K562 (cell line): ENCODE data around the gene CBFA2T3.

ENCODE experiments used
- ADNP ChIP-seq: fragments of 200-800 bp; sonication (Bioruptor generic); IDR thresholded peaks from 2 replicates; pipeline ENCODE4 v1.6.1; 2016; ENCODE audit warnings: missing genetic modification characterization, missing compliant biosample characterization
- CBFB ChIP-seq: sonication (generic); formaldehyde crosslinking; IDR thresholded peaks from 2 replicates; pipeline ENCODE4 v1.4.0; 2020; ENCODE audit warnings: mild to moderate bottlenecking, missing genetic modification reagents
- EP300 ChIP-seq: IDR thresholded peaks from 2 replicates; pipeline ENCODE4 v1.6.1; 2012; ENCODE audit warnings: low read length, improper control_type of control experiment
- HNRNPK ChIP-seq: fragments of 200-400 bp; formaldehyde crosslinking; IDR thresholded peaks from one replicate; pipeline ENCODE4 v1.6.1; 2018; ENCODE audit warnings: mild to moderate bottlenecking, low read depth, low read length; ENCODE audit not compliant: poor library complexity, severe bottlenecking
- KLF6 ChIP-seq: fragments of 250-450 bp; sonication (Bioruptor Pico); IDR thresholded peaks from 2 replicates; pipeline ENCODE4 v1.4.0; 2020; ENCODE audit warnings: mild to moderate bottlenecking, moderate library complexity, borderline replicate concordance
- POLR2AphosphoS5 ChIP-seq: IDR thresholded peaks from 2 replicates; pipeline ENCODE4 v1.6.1; 2011; ENCODE audit warnings: mild to moderate bottlenecking, low read depth, low read length, moderate library complexity; ENCODE audit not compliant: control insufficient read depth, insufficient read depth
- TEAD4 ChIP-seq, 2 experiments: sonication (generic) in 1 of 2; formaldehyde crosslinking in 1 of 2; IDR thresholded peaks; 2 replicates each; pipeline versions ENCODE4 v1.6.1 to v1.8.0; 2012 to 2022; ENCODE audit warnings: borderline replicate concordance in 1 of 2, inconsistent platforms in 1 of 2, low read length in 1 of 2, mild to moderate bottlenecking in 1 of 2, missing genetic modification reagents in 1 of 2
- TF ChIP-seq, protein P1 (sequence below): sonication (generic); formaldehyde crosslinking; IDR thresholded peaks from 2 replicates; pipeline ENCODE4 v1.8.1; 2022; ENCODE audit warnings: missing genetic modification reagents
- TF ChIP-seq, protein P2 (sequence below), 3 experiments: IDR thresholded peaks in 2 of 3; conservative IDR thresholded peaks in 1 of 3; 2 replicates each; pipeline ENCODE4 v1.5.1; 2011 to 2012; ENCODE audit warnings: low read length in 3 of 3, mild to moderate bottlenecking in 3 of 3, control low read depth in 2 of 3, improper control_type of control experiment in 1 of 3, inconsistent platforms in 1 of 3, low read depth in 1 of 3, mixed read lengths in 1 of 3, moderate library complexity in 1 of 3; ENCODE audit not compliant: insufficient read depth in 2 of 3
- TF ChIP-seq, protein P3 (sequence below): fragments of 250-450 bp; sonication (Bioruptor Pico); IDR thresholded peaks from 2 replicates; pipeline ENCODE4 v1.5.0; 2020; ENCODE audit warnings: mild to moderate bottlenecking, borderline replicate concordance

DNA sequence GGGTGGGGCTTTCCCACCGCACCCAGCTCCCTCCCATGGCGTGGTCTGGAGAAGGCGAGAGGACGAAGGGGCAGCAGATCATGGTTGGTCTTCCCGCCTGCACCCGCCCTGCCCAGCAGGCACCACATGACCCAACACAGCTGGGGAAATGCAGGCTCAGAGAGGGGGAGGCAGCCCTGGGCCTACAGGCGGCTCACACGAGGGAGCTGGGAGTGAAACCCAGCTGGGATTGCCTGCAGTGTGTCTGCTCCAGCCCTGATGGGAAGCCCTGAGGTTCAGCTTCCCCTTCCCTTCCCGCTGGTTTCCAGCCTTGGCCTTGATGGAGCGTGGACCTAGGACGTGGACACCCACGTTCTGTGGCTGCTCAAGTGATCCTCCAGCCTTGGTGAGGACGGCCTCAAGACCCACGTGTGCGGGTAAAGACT lies 90.6 kb downstream of the CBFA2T3 start:
- TF ChIP-seq HNRNPK (no peak), KLF6 (CRISPR knock-in tag) (no peak), EP300 (no peak), CBFB (CRISPR knock-in tag) (no peak), TEAD4 (IDR thresholded peaks at IDR 0.05; ENCODE audit: low read length) (no peak), TEAD4 (CRISPR knock-in tag; IDR thresholded peaks at IDR 0.05; ENCODE audit: borderline replicate concordance) (no peak), ADNP (no peak), POLR2AphosphoS5 (no peak)
- TF ChIP-seq, protein P1, sequence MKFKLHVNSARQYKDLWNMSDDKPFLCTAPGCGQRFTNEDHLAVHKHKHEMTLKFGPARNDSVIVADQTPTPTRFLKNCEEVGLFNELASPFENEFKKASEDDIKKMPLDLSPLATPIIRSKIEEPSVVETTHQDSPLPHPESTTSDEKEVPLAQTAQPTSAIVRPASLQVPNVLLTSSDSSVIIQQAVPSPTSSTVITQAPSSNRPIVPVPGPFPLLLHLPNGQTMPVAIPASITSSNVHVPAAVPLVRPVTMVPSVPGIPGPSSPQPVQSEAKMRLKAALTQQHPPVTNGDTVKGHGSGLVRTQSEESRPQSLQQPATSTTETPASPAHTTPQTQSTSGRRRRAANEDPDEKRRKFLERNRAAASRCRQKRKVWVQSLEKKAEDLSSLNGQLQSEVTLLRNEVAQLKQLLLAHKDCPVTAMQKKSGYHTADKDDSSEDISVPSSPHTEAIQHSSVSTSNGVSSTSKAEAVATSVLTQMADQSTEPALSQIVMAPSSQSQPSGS, result no peak
- TF ChIP-seq, protein P2, sequence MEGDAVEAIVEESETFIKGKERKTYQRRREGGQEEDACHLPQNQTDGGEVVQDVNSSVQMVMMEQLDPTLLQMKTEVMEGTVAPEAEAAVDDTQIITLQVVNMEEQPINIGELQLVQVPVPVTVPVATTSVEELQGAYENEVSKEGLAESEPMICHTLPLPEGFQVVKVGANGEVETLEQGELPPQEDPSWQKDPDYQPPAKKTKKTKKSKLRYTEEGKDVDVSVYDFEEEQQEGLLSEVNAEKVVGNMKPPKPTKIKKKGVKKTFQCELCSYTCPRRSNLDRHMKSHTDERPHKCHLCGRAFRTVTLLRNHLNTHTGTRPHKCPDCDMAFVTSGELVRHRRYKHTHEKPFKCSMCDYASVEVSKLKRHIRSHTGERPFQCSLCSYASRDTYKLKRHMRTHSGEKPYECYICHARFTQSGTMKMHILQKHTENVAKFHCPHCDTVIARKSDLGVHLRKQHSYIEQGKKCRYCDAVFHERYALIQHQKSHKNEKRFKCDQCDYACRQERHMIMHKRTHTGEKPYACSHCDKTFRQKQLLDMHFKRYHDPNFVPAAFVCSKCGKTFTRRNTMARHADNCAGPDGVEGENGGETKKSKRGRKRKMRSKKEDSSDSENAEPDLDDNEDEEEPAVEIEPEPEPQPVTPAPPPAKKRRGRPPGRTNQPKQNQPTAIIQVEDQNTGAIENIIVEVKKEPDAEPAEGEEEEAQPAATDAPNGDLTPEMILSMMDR (IDR thresholded peaks at IDR 0.05 in 2 of 3, conservative IDR thresholded peaks at IDR 0.05 in 1 of 3; ENCODE audit: insufficient read depth in 2 of 3, low read depth in 1 of 3, low read length in 3 of 3), result no peak
- TF ChIP-seq, protein P3, sequence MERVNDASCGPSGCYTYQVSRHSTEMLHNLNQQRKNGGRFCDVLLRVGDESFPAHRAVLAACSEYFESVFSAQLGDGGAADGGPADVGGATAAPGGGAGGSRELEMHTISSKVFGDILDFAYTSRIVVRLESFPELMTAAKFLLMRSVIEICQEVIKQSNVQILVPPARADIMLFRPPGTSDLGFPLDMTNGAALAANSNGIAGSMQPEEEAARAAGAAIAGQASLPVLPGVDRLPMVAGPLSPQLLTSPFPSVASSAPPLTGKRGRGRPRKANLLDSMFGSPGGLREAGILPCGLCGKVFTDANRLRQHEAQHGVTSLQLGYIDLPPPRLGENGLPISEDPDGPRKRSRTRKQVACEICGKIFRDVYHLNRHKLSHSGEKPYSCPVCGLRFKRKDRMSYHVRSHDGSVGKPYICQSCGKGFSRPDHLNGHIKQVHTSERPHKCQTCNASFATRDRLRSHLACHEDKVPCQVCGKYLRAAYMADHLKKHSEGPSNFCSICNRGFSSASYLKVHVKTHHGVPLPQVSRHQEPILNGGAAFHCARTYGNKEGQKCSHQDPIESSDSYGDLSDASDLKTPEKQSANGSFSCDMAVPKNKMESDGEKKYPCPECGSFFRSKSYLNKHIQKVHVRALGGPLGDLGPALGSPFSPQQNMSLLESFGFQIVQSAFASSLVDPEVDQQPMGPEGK (CRISPR knock-in tag), result no peak
